OCI-LY1 (cell line): Measurements from ENCODE around the gene SH3RF3.

ENCODE experiments used
- H2AFZ ChIP-seq: fragments of 200-600 bp; sonication (generic), shearing (Covaris generic); 2 replicates; pipeline ENCODE4 v1.6.0; 2014; ENCODE audit warnings: antibody characterized with exemption, mild to moderate bottlenecking, low read length
- H3F3A ChIP-seq: fragments of 200-600 bp; sonication (generic), shearing (Covaris generic); 2 replicates; pipeline ENCODE4 v1.6.0; 2014; ENCODE audit warnings: mild to moderate bottlenecking, antibody characterized with exemption, low read length, moderate library complexity; ENCODE audit not compliant: insufficient read depth
- H3K27ac ChIP-seq: fragments of 200-600 bp; sonication (generic); 2 replicates; pipeline ENCODE4 v1.5.1; 2014; ENCODE audit warnings: low read length, mixed run types, mild to moderate bottlenecking, low read depth; ENCODE audit not compliant: poor library complexity, severe bottlenecking
- H3K27me3 ChIP-seq: fragments of 200-600 bp; sonication (generic); 2 replicates; pipeline ENCODE4 v1.6.0; 2014; ENCODE audit warnings: antibody characterized with exemption, mild to moderate bottlenecking, low read length, moderate library complexity; ENCODE audit not compliant: insufficient read depth
- H3K36me3 ChIP-seq: fragments of 200-600 bp; sonication (generic); 2 replicates; pipeline ENCODE4 v1.6.1; 2014; ENCODE audit warnings: mild to moderate bottlenecking, antibody characterized with exemption, low read length, moderate library complexity, mixed read lengths; ENCODE audit not compliant: insufficient read depth
- H3K4me1 ChIP-seq: fragments of 200-600 bp; sonication (generic); 2 replicates; pipeline ENCODE4 v1.5.1; 2014; ENCODE audit warnings: mild to moderate bottlenecking, low read length, moderate library complexity; ENCODE audit not compliant: insufficient read depth, severe bottlenecking
- H3K4me2 ChIP-seq: fragments of 200-600 bp; sonication (generic), shearing (Covaris generic); 2 replicates; pipeline ENCODE4 v1.6.1; 2014; ENCODE audit warnings: low read length
- H3K4me3 ChIP-seq: fragments of 200-600 bp; sonication (generic); 2 replicates; pipeline ENCODE4 v1.5.1; 2014; ENCODE audit warnings: low read length, low read depth, mild to moderate bottlenecking, mixed read lengths; ENCODE audit not compliant: poor library complexity, severe bottlenecking
- H3K79me2 ChIP-seq: fragments of 200-600 bp; shearing (Covaris generic); 2 replicates; pipeline ENCODE4 v1.6.1; 2016; ENCODE audit warnings: mixed run types, low read length, mixed read lengths; ENCODE audit not compliant: insufficient read depth
- H3K9ac ChIP-seq: fragments of 200-600 bp; sonication (generic), shearing (Covaris generic); 2 replicates; pipeline ENCODE4 v1.6.1; 2014; ENCODE audit warnings: mild to moderate bottlenecking, low read length, mixed read lengths
- H3K9me2 ChIP-seq: fragments of 200-600 bp; sonication (generic), shearing (Covaris generic); 2 replicates; pipeline ENCODE4 v1.6.1; 2014; ENCODE audit warnings: low read depth, mild to moderate bottlenecking, low read length, mixed read lengths
- H3K9me3 ChIP-seq: fragments of 200-600 bp; shearing (Covaris generic); 2 replicates; pipeline ENCODE4 v1.6.1; 2014; ENCODE audit warnings: low read length, mixed read lengths
- H4K20me1 ChIP-seq: fragments of 200-600 bp; sonication (generic), shearing (Covaris generic); 2 replicates; pipeline ENCODE4 v1.6.0; 2016; ENCODE audit warnings: mild to moderate bottlenecking, low read length; ENCODE audit not compliant: insufficient read depth
- EZH2 ChIP-seq: fragments of 200-600 bp; sonication (generic), shearing (Covaris generic); IDR thresholded peaks from 2 replicates; pipeline ENCODE4 v1.8.0; 2017; ENCODE audit warnings: borderline replicate concordance, mixed run types, mild to moderate bottlenecking, antibody characterized with exemption, low read length, moderate library complexity, mixed read lengths
- TF ChIP-seq, protein P1 (sequence below): fragments of 200-600 bp; sonication (generic), shearing (Covaris generic); IDR thresholded peaks from 2 replicates; pipeline ENCODE4 v1.5.1; 2017; ENCODE audit warnings: mild to moderate bottlenecking, antibody characterized with exemption, low read length, moderate library complexity, mixed read lengths

SH3RF3 gene

GRCh38 chr2:109316091-109316490, 187.1 kb downstream of the SH3RF3 start:
- H3K9me3 ChIP-seq, result no peaks in the 10 kb centered on the region
- no peaks in the 10 kb centered on the region for H3K36me3 ChIP-seq
- no peaks in the 10 kb centered on the region for H3F3A ChIP-seq
- no peak overlapping the region for H3K27ac ChIP-seq
- no peak overlapping the region for H3K4me2 ChIP-seq
- H3K79me2 ChIP-seq, result no peaks in the 10 kb centered on the region
- no peaks in the 10 kb centered on the region for H3K27me3 ChIP-seq
- no peak overlapping the region for H2AFZ ChIP-seq
- no peaks in the 10 kb centered on the region for H4K20me1 ChIP-seq
- no peak overlapping the region for H3K9ac ChIP-seq
- TF ChIP-seq, protein P1, sequence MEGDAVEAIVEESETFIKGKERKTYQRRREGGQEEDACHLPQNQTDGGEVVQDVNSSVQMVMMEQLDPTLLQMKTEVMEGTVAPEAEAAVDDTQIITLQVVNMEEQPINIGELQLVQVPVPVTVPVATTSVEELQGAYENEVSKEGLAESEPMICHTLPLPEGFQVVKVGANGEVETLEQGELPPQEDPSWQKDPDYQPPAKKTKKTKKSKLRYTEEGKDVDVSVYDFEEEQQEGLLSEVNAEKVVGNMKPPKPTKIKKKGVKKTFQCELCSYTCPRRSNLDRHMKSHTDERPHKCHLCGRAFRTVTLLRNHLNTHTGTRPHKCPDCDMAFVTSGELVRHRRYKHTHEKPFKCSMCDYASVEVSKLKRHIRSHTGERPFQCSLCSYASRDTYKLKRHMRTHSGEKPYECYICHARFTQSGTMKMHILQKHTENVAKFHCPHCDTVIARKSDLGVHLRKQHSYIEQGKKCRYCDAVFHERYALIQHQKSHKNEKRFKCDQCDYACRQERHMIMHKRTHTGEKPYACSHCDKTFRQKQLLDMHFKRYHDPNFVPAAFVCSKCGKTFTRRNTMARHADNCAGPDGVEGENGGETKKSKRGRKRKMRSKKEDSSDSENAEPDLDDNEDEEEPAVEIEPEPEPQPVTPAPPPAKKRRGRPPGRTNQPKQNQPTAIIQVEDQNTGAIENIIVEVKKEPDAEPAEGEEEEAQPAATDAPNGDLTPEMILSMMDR, result no peak
- no peak for TF ChIP-seq EZH2
- H3K9me2 ChIP-seq, result no peaks in the 10 kb centered on the region
- no peaks in the 10 kb centered on the region for H3K4me1 ChIP-seq
- H3K4me3 ChIP-seq, result no peak overlapping the region

- H3K9me2 ChIP-seq, result no peaks in the 10 kb centered on the region
- no peaks in the 10 kb centered on the region for H3F3A ChIP-seq
- H3K4me2 ChIP-seq, result no peak overlapping the region
- no peaks in the 10 kb centered on the region for H3K36me3 ChIP-seq
- no peak for TF ChIP-seq EZH2
- TF ChIP-seq, protein P1, result no peak
- no peaks in the 10 kb centered on the region for H3K9me3 ChIP-seq
- H3K9ac ChIP-seq, result no peak overlapping the region
- no peak overlapping the region for H3K27ac ChIP-seq
- no peak overlapping the region for H2AFZ ChIP-seq
- no peaks in the 10 kb centered on the region for H3K4me1 ChIP-seq
- H4K20me1 ChIP-seq, result no peaks in the 10 kb centered on the region
- H3K79me2 ChIP-seq, result no peaks in the 10 kb centered on the region
- no peaks in the 10 kb centered on the region for H3K27me3 ChIP-seq
- no peak overlapping the region for H3K4me3 ChIP-seq
Measured at GRCh38 chr2:109317471-109318095, 188.6 kb downstream of the SH3RF3 start.

DNA sequence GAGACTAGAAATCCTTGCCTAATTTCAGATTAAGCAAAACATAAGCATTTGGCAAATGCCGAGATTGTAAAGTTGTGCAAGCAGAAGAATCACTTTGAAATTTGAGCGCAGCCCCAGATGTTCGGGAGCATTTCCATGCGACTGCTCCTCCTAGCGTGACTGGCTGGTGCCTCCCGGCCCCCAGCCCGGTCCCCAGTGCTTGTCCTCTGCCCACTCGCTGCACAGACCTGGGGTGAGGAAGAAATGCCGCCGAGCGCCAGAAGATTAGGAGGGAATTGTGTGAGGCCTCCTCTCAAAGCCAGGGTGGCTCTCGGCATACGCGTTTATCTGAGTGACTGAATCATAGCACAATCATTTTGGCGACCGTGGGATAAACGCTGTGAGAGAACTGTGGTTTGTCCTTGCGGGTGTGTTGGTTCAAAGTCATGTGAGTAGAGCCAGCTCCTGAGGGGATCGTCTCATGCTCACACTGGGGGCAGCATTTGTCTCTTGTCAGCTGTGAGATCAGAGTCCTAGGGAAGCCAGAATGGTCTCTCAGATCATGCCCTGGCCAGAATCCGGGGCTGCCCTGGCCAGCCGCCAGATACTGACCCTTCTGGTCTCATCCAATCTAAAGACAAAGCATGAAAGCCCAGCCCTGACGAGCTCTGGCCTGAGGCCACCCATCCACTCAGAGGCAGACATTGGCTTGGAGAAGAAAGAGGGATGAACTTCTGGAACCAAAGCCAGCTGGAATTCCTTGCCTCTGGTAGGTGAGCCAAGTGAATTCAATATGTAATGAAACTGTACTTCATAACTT, 189.3 kb downstream of the SH3RF3 start:
- H3K4me3 ChIP-seq, result no peak overlapping the region
- H4K20me1 ChIP-seq, result no peaks in the 10 kb centered on the region
- no peaks in the 10 kb centered on the region for H3K36me3 ChIP-seq
- H3K9me3 ChIP-seq, result no peaks in the 10 kb centered on the region
- no peak overlapping the region for H2AFZ ChIP-seq
- H3K79me2 ChIP-seq, result no peaks in the 10 kb centered on the region
- no peak overlapping the region for H3K4me2 ChIP-seq
- H3K27me3 ChIP-seq, result no peaks in the 10 kb centered on the region
- H3K9me2 ChIP-seq, result no peaks in the 10 kb centered on the region
- TF ChIP-seq, protein P1, result no peak
- TF ChIP-seq EZH2, result no peak
- H3F3A ChIP-seq, result no peaks in the 10 kb centered on the region
- no peak overlapping the region for H3K9ac ChIP-seq
- H3K4me1 ChIP-seq, result no peaks in the 10 kb centered on the region
- no peak overlapping the region for H3K27ac ChIP-seq
